PC-9 (cell line): Measurements from ENCODE around the gene CCDC68.

Source experiments
- CTCF ChIP-seq: fragments of 200-600 bp; sonication (generic); conservative IDR thresholded peaks from 2 replicates; pipeline ENCODE4 v1.6.1; 2017; ENCODE audit warnings: mixed run types, antibody characterized with exemption, mild to moderate bottlenecking, moderate library complexity
- EZH2 ChIP-seq: fragments of 200-600 bp; sonication (generic); IDR thresholded peaks from 2 replicates; pipeline ENCODE4 v1.8.0; 2017; ENCODE audit warnings: antibody characterized with exemption, low read depth

DNA sequence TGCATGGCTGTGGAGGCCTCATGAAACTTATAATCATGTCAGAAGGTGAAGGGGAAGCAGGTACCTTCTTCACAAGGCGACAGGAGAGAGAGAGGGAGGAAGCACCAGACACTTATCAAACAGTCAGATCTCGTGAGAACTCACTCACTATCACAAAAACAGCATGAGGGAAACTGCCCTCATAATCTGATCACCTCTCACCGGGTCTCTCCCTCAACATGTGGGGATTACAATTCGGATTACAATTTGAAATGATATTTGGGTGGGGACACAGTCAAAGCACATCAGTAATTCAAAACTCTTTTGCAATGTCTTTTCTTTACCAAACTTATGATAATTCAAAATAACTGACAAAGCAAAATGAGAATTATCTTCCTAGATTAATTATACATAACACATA lies 8.5 kb upstream of the CCDC68 start:
- no peak for TF ChIP-seq CTCF
- no peak for TF ChIP-seq EZH2
